Breast epithelium (tissue), 3 donors: Measurements from ENCODE around the gene ULBP1.
"Not testable (repeated sequence)": the region's sequence is repeated elsewhere in the genome, so short reads cannot be mapped to it uniquely, and the experiment has no call there.

ENCODE experiments used
- CTCF ChIP-seq, 3 donors: fragments of 450-650 bp; IDR thresholded peaks; one replicate each; pipeline ENCODE4 v1.5.1; 2016 to 2017; ENCODE audit warnings: antibody characterized with exemption in 3 of 3, mild to moderate bottlenecking in 3 of 3, moderate library complexity in 3 of 3
- POLR2A ChIP-seq: fragments of 450-650 bp; IDR thresholded peaks from one replicate; pipeline ENCODE4 v1.6.1; 2016; ENCODE audit warnings: antibody characterized with exemption, mild to moderate bottlenecking, moderate library complexity
- POLR2AphosphoS5 ChIP-seq, 3 donors: sonication (generic); formaldehyde crosslinking; IDR thresholded peaks; one replicate each; pipeline ENCODE4 v1.6.1; 2017; ENCODE audit warnings: antibody characterized with exemption in 3 of 3

- not testable (repeated sequence) for TF ChIP-seq CTCF (IDR thresholded peaks at IDR 0.05); POLR2A; POLR2AphosphoS5 (IDR thresholded peaks at IDR 0.05)
Observed at GRCh38 chr6:149954328-149954983, 9.3 kb upstream of the ULBP1 start.
